Osteocyte (in vitro differentiated cells): ENCODE measurements around the gene BMP7. TPM values are rescaled to one million over a fixed set of nuclear protein-coding genes. Genes with fewer than 3 reads are reported as not detected.

Experiments used
- DNase-seq: peaks from one replicate; pipeline ENCODE4 v3.0.0; 2021; ENCODE audit warnings: mixed read lengths; ENCODE audit not compliant: unreplicated experiment; ENCODE audit errors: extremely low spot score
- H3K27ac Mint-ChIP-seq: one replicate; pipeline ENCODE4 v1.8.0; 2021; ENCODE audit warnings: mild to moderate bottlenecking, mixed read lengths; ENCODE audit not compliant: unreplicated experiment
- H3K27me3 Mint-ChIP-seq: one replicate; pipeline ENCODE4 v1.8.0; 2021; ENCODE audit warnings: mixed read lengths; ENCODE audit not compliant: unreplicated experiment
- H3K36me3 Mint-ChIP-seq: one replicate; pipeline ENCODE4 v1.8.0; 2021; ENCODE audit warnings: mixed read lengths; ENCODE audit not compliant: unreplicated experiment
- H3K4me1 Mint-ChIP-seq: one replicate; pipeline ENCODE4 v1.8.0; 2021; ENCODE audit warnings: mixed read lengths; ENCODE audit not compliant: unreplicated experiment
- H3K4me3 Mint-ChIP-seq: one replicate; pipeline ENCODE4 v1.8.0; 2021; ENCODE audit warnings: mild to moderate bottlenecking, moderate library complexity, mixed read lengths; ENCODE audit not compliant: unreplicated experiment
- H3K9me3 Mint-ChIP-seq: one replicate; pipeline ENCODE4 v1.8.0; 2021; ENCODE audit warnings: mixed read lengths; ENCODE audit not compliant: unreplicated experiment
- total RNA-seq: library from RNA; stranded (reverse); gene quantifications from 2 replicates; pipeline ENCODE4 v1.2.1, GENCODE V29; 2021
- TF ChIP-seq, protein P1 (sequence below): fragments of 200-600 bp; sonication (generic); IDR thresholded peaks from 2 replicates; pipeline ENCODE4 v1.5.0; 2021; ENCODE audit warnings: antibody characterized with exemption, mild to moderate bottlenecking, moderate library complexity

The BMP7 gene
- total RNA-seq, 1 donor from 2014 or later: not detected

DNA sequence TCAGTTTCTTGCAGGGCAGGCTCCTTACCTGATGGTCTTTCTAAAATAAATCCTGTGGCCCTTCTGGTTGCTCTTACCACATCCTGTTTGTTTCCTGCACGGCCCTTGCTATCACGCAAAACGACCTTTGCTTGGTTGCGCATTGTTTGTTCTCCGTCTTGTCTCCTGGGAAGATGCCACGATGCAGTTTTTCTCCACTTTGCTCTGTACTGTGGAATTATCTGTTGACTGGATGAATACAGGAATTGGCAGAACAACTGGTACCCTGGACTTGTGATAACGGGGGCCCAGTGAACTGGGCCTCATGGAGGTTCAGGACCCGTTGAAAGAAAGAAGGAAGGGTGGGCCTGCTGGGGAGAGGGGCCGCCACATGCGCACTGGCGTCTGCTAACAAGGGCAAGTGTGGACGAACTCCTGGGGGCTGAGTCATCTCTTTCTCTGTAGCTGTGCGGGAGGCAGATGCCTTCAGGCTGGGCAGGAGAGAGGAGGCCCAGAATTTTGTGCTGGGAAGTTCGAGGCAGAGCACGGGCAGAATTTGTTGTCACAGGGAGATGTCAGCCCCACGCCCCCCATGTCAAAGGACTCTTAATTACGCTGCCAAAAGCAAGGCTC lies 139.9 kb downstream of the BMP7 start:
- TF ChIP-seq, protein P1, sequence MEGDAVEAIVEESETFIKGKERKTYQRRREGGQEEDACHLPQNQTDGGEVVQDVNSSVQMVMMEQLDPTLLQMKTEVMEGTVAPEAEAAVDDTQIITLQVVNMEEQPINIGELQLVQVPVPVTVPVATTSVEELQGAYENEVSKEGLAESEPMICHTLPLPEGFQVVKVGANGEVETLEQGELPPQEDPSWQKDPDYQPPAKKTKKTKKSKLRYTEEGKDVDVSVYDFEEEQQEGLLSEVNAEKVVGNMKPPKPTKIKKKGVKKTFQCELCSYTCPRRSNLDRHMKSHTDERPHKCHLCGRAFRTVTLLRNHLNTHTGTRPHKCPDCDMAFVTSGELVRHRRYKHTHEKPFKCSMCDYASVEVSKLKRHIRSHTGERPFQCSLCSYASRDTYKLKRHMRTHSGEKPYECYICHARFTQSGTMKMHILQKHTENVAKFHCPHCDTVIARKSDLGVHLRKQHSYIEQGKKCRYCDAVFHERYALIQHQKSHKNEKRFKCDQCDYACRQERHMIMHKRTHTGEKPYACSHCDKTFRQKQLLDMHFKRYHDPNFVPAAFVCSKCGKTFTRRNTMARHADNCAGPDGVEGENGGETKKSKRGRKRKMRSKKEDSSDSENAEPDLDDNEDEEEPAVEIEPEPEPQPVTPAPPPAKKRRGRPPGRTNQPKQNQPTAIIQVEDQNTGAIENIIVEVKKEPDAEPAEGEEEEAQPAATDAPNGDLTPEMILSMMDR: no peak
- Mint-ChIP-seq H3K4me1 (peaks cover 4% of the 10 kb centered on the region), H3K4me3 (no peak overlapping the region), H3K27ac (no peak overlapping the region), H3K36me3 (no peaks in the 10 kb centered on the region), H3K9me3 (no peaks in the 10 kb centered on the region), H3K27me3 (peaks cover 45% of the 10 kb centered on the region)
- DNase-seq: no peak

DNA sequence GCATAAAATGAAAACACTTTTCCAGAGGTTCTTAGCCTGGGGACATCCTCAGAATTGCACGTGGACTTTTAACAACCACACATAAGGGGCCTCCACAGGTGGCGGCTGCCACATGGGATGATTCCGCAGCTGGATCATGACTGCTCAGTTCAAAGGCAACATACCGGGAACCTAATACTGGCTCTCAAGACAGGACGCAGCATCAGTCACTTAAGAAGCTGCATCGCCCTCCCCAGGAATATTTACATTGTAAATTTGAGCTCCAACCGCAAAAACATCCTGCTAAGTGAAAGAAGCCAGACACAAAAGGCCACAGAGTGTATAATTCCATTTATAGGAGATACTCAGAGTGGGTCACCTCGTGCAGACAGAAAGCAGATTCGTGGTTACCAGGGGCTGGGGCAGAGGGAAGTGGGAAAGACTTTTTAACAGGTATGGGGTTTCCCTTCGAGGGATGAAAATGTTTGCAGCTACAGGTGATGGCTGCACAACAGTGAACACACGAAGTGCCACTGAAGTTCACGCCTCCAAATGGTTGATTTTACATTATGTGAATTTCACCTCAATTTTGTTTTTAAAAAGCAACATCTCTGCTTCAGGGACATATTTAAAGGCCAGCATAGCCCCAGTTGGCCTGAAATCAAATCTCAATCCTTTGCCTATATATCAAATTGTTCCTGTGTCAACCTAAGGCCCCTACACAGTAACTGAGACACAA lies 141.5 kb downstream of the BMP7 start:
- H3K4me1 Mint-ChIP-seq: peaks cover 4% of the 10 kb centered on the region
- no peaks in the 10 kb centered on the region for H3K9me3 Mint-ChIP-seq
- no peaks in the 10 kb centered on the region for H3K36me3 Mint-ChIP-seq
- peaks cover 40% of the 10 kb centered on the region for H3K27me3 Mint-ChIP-seq
- no peak overlapping the region for H3K27ac Mint-ChIP-seq
- H3K4me3 Mint-ChIP-seq: no peak overlapping the region
- TF ChIP-seq, protein P1: no peak
- DNase-seq: no peak

DNA sequence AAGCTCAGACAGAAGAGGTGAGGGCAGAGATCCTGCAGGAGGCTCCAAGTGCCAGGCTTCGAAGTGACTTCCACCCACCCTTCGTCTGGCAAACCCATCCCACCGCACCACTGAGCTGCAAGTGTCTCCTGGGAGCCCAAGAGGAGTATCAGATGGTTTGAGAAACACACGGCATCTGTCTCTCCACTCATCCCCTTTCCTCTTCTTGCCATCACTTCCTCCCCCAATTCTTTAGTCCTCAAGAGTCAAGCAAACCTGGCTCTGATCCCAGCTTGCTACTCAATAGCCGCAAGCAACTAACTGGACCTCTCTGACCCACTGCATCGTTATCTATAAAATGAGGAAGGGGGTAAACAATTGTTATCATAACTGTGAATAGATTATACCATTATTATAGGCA lies 142.1 kb downstream of the BMP7 start:
- DNase-seq: no peak
- Mint-ChIP-seq H3K9me3 (no peaks in the 10 kb centered on the region), H3K27ac (no peak overlapping the region), H3K4me3 (no peak overlapping the region), H3K36me3 (no peaks in the 10 kb centered on the region), H3K27me3 (peaks cover 40% of the 10 kb centered on the region), H3K4me1 (peaks cover 4% of the 10 kb centered on the region)
- TF ChIP-seq, protein P1: no peak

DNA sequence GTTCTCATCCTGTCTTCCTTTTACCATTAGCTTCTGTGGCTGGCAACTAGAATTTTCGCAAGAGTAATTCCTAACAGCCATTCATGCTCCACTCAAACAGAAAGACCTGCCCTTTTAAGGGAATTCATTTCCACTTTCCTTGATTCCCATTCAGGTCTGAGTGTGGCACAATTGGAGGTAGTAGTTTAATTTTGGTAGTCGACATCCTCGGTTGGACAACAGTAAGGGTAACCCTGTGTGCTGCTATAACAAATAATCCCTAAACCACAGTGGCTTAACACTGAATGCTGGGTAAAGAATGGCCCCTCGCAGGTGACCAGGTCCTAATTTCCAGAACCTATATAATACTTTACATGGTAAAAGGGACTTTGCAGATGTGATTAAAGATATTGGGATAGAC lies 142.9 kb downstream of the BMP7 start:
- DNase-seq: no peak
- TF ChIP-seq, protein P1: no peak
- Mint-ChIP-seq H3K9me3 (no peaks in the 10 kb centered on the region), H3K4me1 (peaks cover 4% of the 10 kb centered on the region), H3K27ac (no peak overlapping the region), H3K27me3 (peaks cover 40% of the 10 kb centered on the region), H3K4me3 (no peak overlapping the region), H3K36me3 (no peaks in the 10 kb centered on the region)
